ENCODE results near the gene ZNF398.

ZNF398 gene

GRCh38 chr7:149180722-149181449, 33.6 kb downstream of the ZNF398 start:
- in situ Hi-C loops (cut with MboI; ENCODE audit: low pct_unique_long_range_greater_than_20kb, low sequenced_read_pairs, unreplicated experiment), result no loop called here
- DNase-seq (ENCODE audit: low spot score), result no peak
- TF ChIP-seq CTCF (IDR thresholded peaks at IDR 0.05; ENCODE audit: extremely low read depth, insufficient read depth, missing control alignments), result no peak

GRCh38 chr7:149181450-149181790, 34.2 kb downstream of the ZNF398 start:
- TF ChIP-seq CTCF (IDR thresholded peaks at IDR 0.05; ENCODE audit: extremely low read depth, insufficient read depth, missing control alignments), result no peak
- DNase-seq (ENCODE audit: low spot score), result no peak
- in situ Hi-C loops (cut with MboI; ENCODE audit: low pct_unique_long_range_greater_than_20kb, low sequenced_read_pairs, unreplicated experiment), result no loop called here

GRCh38 chr7:149184274-149184673, 37.0 kb downstream of the ZNF398 start:
- no peak for DNase-seq (ENCODE audit: low spot score)
- in situ Hi-C loops (cut with MboI; ENCODE audit: low pct_unique_long_range_greater_than_20kb, low sequenced_read_pairs, unreplicated experiment), result no loop called here
- TF ChIP-seq CTCF (IDR thresholded peaks at IDR 0.05; ENCODE audit: extremely low read depth, insufficient read depth, missing control alignments), result no peak

- in situ Hi-C loops (cut with MboI; ENCODE audit: low pct_unique_long_range_greater_than_20kb, low sequenced_read_pairs, unreplicated experiment), result no loop called here
- DNase-seq (ENCODE audit: low spot score), result no peak
- no peak for TF ChIP-seq CTCF (IDR thresholded peaks at IDR 0.05; ENCODE audit: extremely low read depth, insufficient read depth, missing control alignments)
Observed at GRCh38 chr7:149188213-149188612, 41.0 kb downstream of the ZNF398 start.

- no peak for TF ChIP-seq CTCF (IDR thresholded peaks at IDR 0.05; ENCODE audit: extremely low read depth, insufficient read depth, missing control alignments)
- DNase-seq (ENCODE audit: low spot score), result no peak
- in situ Hi-C loops (cut with MboI; ENCODE audit: low pct_unique_long_range_greater_than_20kb, low sequenced_read_pairs, unreplicated experiment), result no loop called here
Observed at GRCh38 chr7:149188637-149189259, 41.5 kb downstream of the ZNF398 start.

- no peak for TF ChIP-seq CTCF (IDR thresholded peaks at IDR 0.05; ENCODE audit: extremely low read depth, insufficient read depth, missing control alignments)
- in situ Hi-C loops (cut with MboI; ENCODE audit: low pct_unique_long_range_greater_than_20kb, low sequenced_read_pairs, unreplicated experiment), result no loop called here
- no peak for DNase-seq (ENCODE audit: low spot score)
Observed at GRCh38 chr7:149191851-149192250, 44.6 kb downstream of the ZNF398 start.
